Common myeloid progenitor, CD34-positive (primary cell): Measurements from ENCODE around the gene IFI44.
A peak's percentile ranks its signal among the peaks of the same experiment; 100 is the strongest.

Experiments
- CTCF ChIA-PET: fragments of 350-600 bp; sonication (Branson Sonifier 250); formaldehyde crosslinking; loops from one replicate; lab custom pipeline; 2021; ENCODE audit warnings: antibody characterized with exemption; lab: Charles Lee
- POLR2A ChIA-PET: fragments of 350-600 bp; sonication (Branson Sonifier 250); formaldehyde crosslinking; loops from one replicate; lab custom pipeline; 2021; ENCODE audit warnings: antibody characterized with exemption; lab: Charles Lee
- DNase-seq, 3 donors: peaks; one replicate each; pipeline versions ENCODE4 v3.0.0 to v3.0.0-alpha.2; 2013
- H3K27ac ChIP-seq, 2 experiments: 1 replicate in 1 of 2; 2 replicates in 1 of 2; pipeline ENCODE4 v1.7.0; 2013; ENCODE audit warnings: inconsistent platforms in 2 of 2, low read length in 2 of 2, mild to moderate bottlenecking in 2 of 2, low read depth in 1 of 2, moderate library complexity in 1 of 2; ENCODE audit not compliant: severe bottlenecking in 2 of 2, insufficient read depth in 1 of 2, poor library complexity in 1 of 2
- H3K27me3 ChIP-seq, 5 experiments: replicated peaks in 2 of 5; 1 replicate in 3 of 5; 2 replicates in 2 of 5; pipeline versions ENCODE4 v1.6.1 to v1.7.0; 2013; ENCODE audit warnings: low read length in 4 of 5, mild to moderate bottlenecking in 2 of 5, moderate library complexity in 2 of 5, inconsistent platforms in 1 of 5; ENCODE audit not compliant: insufficient read depth in 5 of 5, control insufficient read depth in 4 of 5
- H3K36me3 ChIP-seq, 4 experiments: 1 replicate in 2 of 4; 2 replicates in 2 of 4; pipeline versions ENCODE4 v1.6.1 to v1.7.0; 2013; ENCODE audit warnings: low read length in 3 of 4, control low read depth in 1 of 4, mild to moderate bottlenecking in 1 of 4; ENCODE audit not compliant: control insufficient read depth in 4 of 4, insufficient read depth in 4 of 4
- H3K4me1 ChIP-seq, 4 experiments: 1 replicate in 3 of 4; 2 replicates in 1 of 4; pipeline versions ENCODE4 v1.6.1 to v1.7.1; 2013; ENCODE audit warnings: low read length in 3 of 4, mild to moderate bottlenecking in 3 of 4, control low read depth in 1 of 4, inconsistent platforms in 1 of 4, moderate library complexity in 1 of 4; ENCODE audit not compliant: control insufficient read depth in 4 of 4, insufficient read depth in 4 of 4; ENCODE audit errors: control extremely low read depth in 1 of 4
- H3K4me3 ChIP-seq, 7 experiments: 1 replicate in 4 of 7; 2 replicates in 3 of 7; pipeline versions ENCODE4 v1.5.1 to v1.7.0; 2013; ENCODE audit warnings: mild to moderate bottlenecking in 7 of 7, low read length in 6 of 7, moderate library complexity in 6 of 7, inconsistent platforms in 2 of 7, low read depth in 2 of 7, control low read depth in 1 of 7; ENCODE audit not compliant: insufficient read depth in 4 of 7, control insufficient read depth in 1 of 7; ENCODE audit errors: extremely low read depth in 1 of 7
- H3K9me3 ChIP-seq, 5 experiments: 1 replicate in 4 of 5; 2 replicates in 1 of 5; pipeline versions ENCODE4 v1.6.1 to v1.7.1; 2013; ENCODE audit warnings: low read length in 4 of 5, mild to moderate bottlenecking in 2 of 5, inconsistent platforms in 1 of 5, low read depth in 1 of 5, moderate library complexity in 1 of 5; ENCODE audit not compliant: control insufficient read depth in 4 of 5, insufficient read depth in 2 of 5; ENCODE audit errors: control extremely low read depth in 1 of 5
- WGBS: methylation state at CpG from one replicate; pipeline ENCODE4 v1.1.5; 2013; ENCODE audit not compliant: insufficient coverage; 5-methylcytosine and 5-hydroxymethylcytosine counted together

IFI44 gene

GRCh38 chr1:78687914-78688313, 38.3 kb downstream of the IFI44 start:
- 100% methylated on average over 1 of the region's 2 CpGs for WGBS
- Histone ChIP-seq H3K9me3 (no peaks in the 10 kb centered on the region), H3K27me3 (peaks cover 0 to 4% (median 0%) of the 10 kb centered on the region in 5 experiments), H3K27ac (no peak overlapping the region), H3K4me1 (no peaks in the 10 kb centered on the region), H3K4me3 (no peak overlapping the region), H3K36me3 (no peaks in the 10 kb centered on the region)
- ChIA-PET CTCF (no interaction called here), POLR2A (no interaction called here)
- DNase-seq, result no peak

- DNase-seq, result peak in 2 of 3 donors; percentile 9 to 10
These were observed 39.1 kb downstream of the IFI44 start for GRCh38 chr1:78688697-78689096.

GRCh38 chr1:78690516-78690915, 40.9 kb downstream of the IFI44 start:
- no peaks in the 10 kb centered on the region for H3K4me1 ChIP-seq

More at GRCh38 chr1:78688697-78689096, 39.1 kb downstream of the IFI44 start:
- Histone ChIP-seq H3K36me3 (no peaks in the 10 kb centered on the region), H3K4me1 (no peaks in the 10 kb centered on the region), H3K4me3 (no peak overlapping the region), H3K27me3 (peaks cover 0 to 4% (median 0%) of the 10 kb centered on the region in 5 experiments), H3K27ac (no peak overlapping the region), H3K9me3 (no peaks in the 10 kb centered on the region)
- POLR2A ChIA-PET, result no interaction called here
- CTCF ChIA-PET, result no interaction called here

GRCh38 chr1:78691995-78692747, 42.5 kb downstream of the IFI44 start:
- 86% methylated on average over 4 of the region's 4 CpGs for WGBS
- ChIA-PET POLR2A (no interaction called here), CTCF (no interaction called here)
- Histone ChIP-seq H3K27ac (no peak overlapping the region), H3K27me3 (peaks cover 0 to 4% (median 0%) of the 10 kb centered on the region in 5 experiments), H3K4me1 (no peaks in the 10 kb centered on the region), H3K36me3 (no peaks in the 10 kb centered on the region), H3K4me3 (no peak overlapping the region), H3K9me3 (no peaks in the 10 kb centered on the region)
- no peak for DNase-seq

More at GRCh38 chr1:78690516-78690915, 40.9 kb downstream of the IFI44 start:
- ChIA-PET POLR2A (interaction anchor here (0.8 kb wide), 1 partner anchor 138 kb away, joined by 3 read pairs; no protein-coding TSS in a partner anchor), CTCF (no interaction called here)
- Histone ChIP-seq H3K36me3 (no peaks in the 10 kb centered on the region), H3K4me3 (no peak overlapping the region), H3K27me3 (peaks cover 0 to 4% (median 0%) of the 10 kb centered on the region in 5 experiments), H3K27ac (no peak overlapping the region), H3K9me3 (no peaks in the 10 kb centered on the region)
- DNase-seq, result no peak
- WGBS, result 90% methylated on average over 3 of the region's 3 CpGs

- no peaks in the 10 kb centered on the region for H3K36me3 ChIP-seq
- CTCF ChIA-PET, result no interaction called here
- no peaks in the 10 kb centered on the region for H3K27me3 ChIP-seq
- no peak overlapping the region for H3K27ac ChIP-seq
- POLR2A ChIA-PET, result no interaction called here
- DNase-seq, result no peak
- peaks cover 0 to 13% (median 0%) of the 10 kb centered on the region in 5 experiments for H3K9me3 ChIP-seq
- H3K4me3 ChIP-seq, result no peak overlapping the region
- H3K4me1 ChIP-seq, result no peaks in the 10 kb centered on the region
These were observed 50.2 kb downstream of the IFI44 start for GRCh38 chr1:78699813-78700212.

GRCh38 chr1:78702426-78702825, 52.8 kb downstream of the IFI44 start:
- Histone ChIP-seq H3K36me3 (no peaks in the 10 kb centered on the region), H3K4me3 (no peak overlapping the region), H3K4me1 (no peaks in the 10 kb centered on the region), H3K9me3 (peaks cover 0 to 13% (median 0%) of the 10 kb centered on the region in 5 experiments), H3K27me3 (no peaks in the 10 kb centered on the region), H3K27ac (no peak overlapping the region)
- ChIA-PET POLR2A (no interaction called here), CTCF (no interaction called here)
- no peak for DNase-seq
- WGBS, result 85% methylated on average over 2 of the region's 2 CpGs

- H3K27me3 ChIP-seq, result no peaks in the 10 kb centered on the region
- H3K4me3 ChIP-seq, result no peak overlapping the region
- ChIA-PET POLR2A (no interaction called here), CTCF (no interaction called here)
- H3K9me3 ChIP-seq, result peaks cover 0 to 13% (median 1%) of the 10 kb centered on the region in 5 experiments
- no peaks in the 10 kb centered on the region for H3K36me3 ChIP-seq
- WGBS, result 96% methylated on average over 4 of the region's 4 CpGs
- no peak for DNase-seq
- no peak overlapping the region for H3K27ac ChIP-seq
- no peaks in the 10 kb centered on the region for H3K4me1 ChIP-seq
These were observed 54.2 kb downstream of the IFI44 start for GRCh38 chr1:78703806-78704205.
